Measurements from ENCODE around the gene NHSL1. TPM values are rescaled to one million over a fixed set of nuclear protein-coding genes. Genes with fewer than 3 reads are reported as not detected.

The NHSL1 gene
- total and polyA plus RNA-seq, 7 donors, result 6.5 to 17.5 (median 8.6) TPM

- intact Hi-C loops (cut with DNase I), result no loop called here
- TF ChIP-seq EP300 (IDR thresholded peaks at IDR 0.05) (no peak), POLR2AphosphoS5 (IDR thresholded peaks at IDR 0.05) (no peak), POLR2A (IDR thresholded peaks at IDR 0.05) (no peak)
- TF ChIP-seq, protein P1, sequence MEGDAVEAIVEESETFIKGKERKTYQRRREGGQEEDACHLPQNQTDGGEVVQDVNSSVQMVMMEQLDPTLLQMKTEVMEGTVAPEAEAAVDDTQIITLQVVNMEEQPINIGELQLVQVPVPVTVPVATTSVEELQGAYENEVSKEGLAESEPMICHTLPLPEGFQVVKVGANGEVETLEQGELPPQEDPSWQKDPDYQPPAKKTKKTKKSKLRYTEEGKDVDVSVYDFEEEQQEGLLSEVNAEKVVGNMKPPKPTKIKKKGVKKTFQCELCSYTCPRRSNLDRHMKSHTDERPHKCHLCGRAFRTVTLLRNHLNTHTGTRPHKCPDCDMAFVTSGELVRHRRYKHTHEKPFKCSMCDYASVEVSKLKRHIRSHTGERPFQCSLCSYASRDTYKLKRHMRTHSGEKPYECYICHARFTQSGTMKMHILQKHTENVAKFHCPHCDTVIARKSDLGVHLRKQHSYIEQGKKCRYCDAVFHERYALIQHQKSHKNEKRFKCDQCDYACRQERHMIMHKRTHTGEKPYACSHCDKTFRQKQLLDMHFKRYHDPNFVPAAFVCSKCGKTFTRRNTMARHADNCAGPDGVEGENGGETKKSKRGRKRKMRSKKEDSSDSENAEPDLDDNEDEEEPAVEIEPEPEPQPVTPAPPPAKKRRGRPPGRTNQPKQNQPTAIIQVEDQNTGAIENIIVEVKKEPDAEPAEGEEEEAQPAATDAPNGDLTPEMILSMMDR (IDR thresholded peaks at IDR 0.05), result no peak
- Histone ChIP-seq H3K27me3 (no peaks in the 10 kb centered on the region), H3K4me3 (no peak overlapping the region), H3K27ac (no peak overlapping the region), H3K36me3 (no peaks in the 10 kb centered on the region), H3K9me3 (no peaks in the 10 kb centered on the region), H3K4me1 (no peaks in the 10 kb centered on the region)
- DNase-seq, result no peak
- WGBS, 2 donors, result 47 to 63% methylated on average over 4 of the region's 4 CpGs
These were observed 58.4 kb downstream of the NHSL1 start for GRCh38 chr6:138440758-138441357.

DNA sequence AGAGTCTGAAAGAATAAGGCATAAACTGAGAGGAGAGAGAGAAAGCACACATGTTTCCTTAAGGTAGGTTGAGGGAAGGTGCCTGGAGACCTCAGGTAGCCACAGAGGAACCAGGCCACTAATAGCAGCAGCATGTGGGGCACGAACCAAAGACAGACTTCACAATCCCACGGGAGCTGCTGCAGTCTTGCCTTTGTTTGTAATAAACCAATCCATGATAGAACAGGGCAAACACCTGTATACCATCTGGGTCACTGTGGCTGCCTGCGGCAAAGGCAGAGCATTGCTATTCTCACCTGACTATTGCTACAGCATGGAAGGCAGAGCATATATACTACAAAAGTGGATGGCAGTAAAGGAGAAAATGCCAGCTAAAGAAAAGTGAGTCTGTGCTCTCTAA lies 59.0 kb downstream of the NHSL1 start:
- DNase-seq, result no peak
- H3K27ac ChIP-seq, result no peak overlapping the region
- TF ChIP-seq EP300 (IDR thresholded peaks at IDR 0.05), result no peak
- TF ChIP-seq, protein P1 (IDR thresholded peaks at IDR 0.05), result no peak
- no peak for TF ChIP-seq POLR2AphosphoS5 (IDR thresholded peaks at IDR 0.05)
- no peak for TF ChIP-seq POLR2A (IDR thresholded peaks at IDR 0.05)
- no peaks in the 10 kb centered on the region for H3K9me3 ChIP-seq
- H3K4me3 ChIP-seq, result no peak overlapping the region
- intact Hi-C loops (cut with DNase I), result no loop called here
- no peaks in the 10 kb centered on the region for H3K4me1 ChIP-seq
- H3K36me3 ChIP-seq, result no peaks in the 10 kb centered on the region
- no peaks in the 10 kb centered on the region for H3K27me3 ChIP-seq
- WGBS, 2 donors, result 43 to 79% methylated on average over 3 of the region's 3 CpGs

GRCh38 chr6:138439546-138439945 lies 59.7 kb downstream of the NHSL1 start:
- TF ChIP-seq POLR2AphosphoS5 (IDR thresholded peaks at IDR 0.05) (no peak), POLR2A (IDR thresholded peaks at IDR 0.05) (no peak), EP300 (IDR thresholded peaks at IDR 0.05) (no peak)
- TF ChIP-seq, protein P1 (IDR thresholded peaks at IDR 0.05), result no peak
- intact Hi-C loops (cut with DNase I), result no loop called here
- WGBS, 2 donors, result 90 to 94% methylated on average over 7 of the region's 7 CpGs
- H3K4me1 ChIP-seq, result no peaks in the 10 kb centered on the region
- H3K27me3 ChIP-seq, result no peaks in the 10 kb centered on the region
- DNase-seq, result no peak
- no peaks in the 10 kb centered on the region for H3K9me3 ChIP-seq
- no peak overlapping the region for H3K27ac ChIP-seq
- H3K4me3 ChIP-seq, result no peak overlapping the region
- no peaks in the 10 kb centered on the region for H3K36me3 ChIP-seq

- H3K27ac ChIP-seq, result no peak overlapping the region
- DNase-seq, result no peak
- peaks cover 0 to 6% (median 3%) of the 10 kb centered on the region in 4 donors for H3K4me1 ChIP-seq
- no peak overlapping the region for H3K4me3 ChIP-seq
- H3K27me3 ChIP-seq, result no peaks in the 10 kb centered on the region
- H3K9me3 ChIP-seq, result no peaks in the 10 kb centered on the region
- WGBS, 2 donors, result 52 to 72% methylated on average over 4 of the region's 4 CpGs
- intact Hi-C loops (cut with DNase I), result no loop called here
- no peaks in the 10 kb centered on the region for H3K36me3 ChIP-seq
- TF ChIP-seq EP300 (IDR thresholded peaks at IDR 0.05) (no peak), POLR2A (IDR thresholded peaks at IDR 0.05) (no peak)
- TF ChIP-seq, protein P1 (IDR thresholded peaks at IDR 0.05), result no peak
These were observed 64.4 kb downstream of the NHSL1 start for GRCh38 chr6:138434925-138435324.

DNA sequence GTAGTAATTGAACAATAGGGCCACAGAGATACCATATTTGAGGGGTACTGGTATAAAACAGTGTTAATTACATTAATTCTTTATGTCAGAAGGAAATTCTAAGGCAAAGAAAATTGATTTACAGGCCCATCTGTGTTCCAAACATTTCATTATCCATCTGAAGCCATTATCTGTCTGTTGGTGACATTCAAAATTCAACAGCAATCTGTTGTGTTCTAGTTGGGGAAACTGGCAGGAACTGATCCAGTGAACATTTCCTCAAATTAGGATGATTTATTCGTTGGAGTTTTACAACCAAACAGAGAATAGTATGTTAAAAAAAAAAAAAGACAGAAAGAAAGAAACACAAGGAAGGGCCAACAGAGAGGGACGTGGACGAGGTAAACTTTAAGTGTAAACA lies 65.2 kb downstream of the NHSL1 start:
- H3K36me3 ChIP-seq, result no peaks in the 10 kb centered on the region
- no peak overlapping the region for H3K4me3 ChIP-seq
- no peak overlapping the region for H3K27ac ChIP-seq
- intact Hi-C loops (cut with DNase I), result no loop called here
- no peaks in the 10 kb centered on the region for H3K9me3 ChIP-seq
- TF ChIP-seq, protein P1 (IDR thresholded peaks at IDR 0.05), result no peak
- no peak for TF ChIP-seq EP300 (IDR thresholded peaks at IDR 0.05)
- 55 to 73% methylated on average over 3 of the region's 3 CpGs for WGBS, 2 donors
- no peak for DNase-seq
- H3K4me1 ChIP-seq, result peaks cover 0 to 15% (median 11%) of the 10 kb centered on the region in 4 donors
- no peaks in the 10 kb centered on the region for H3K27me3 ChIP-seq

All from sigmoid colon (tissue), 7 donors.